SKM-1 treated with dmso at 0.1 percent for 144 hours (cell line): Measurements from ENCODE around the gene TMEM40.
"Not testable (repeated sequence)": the region's sequence is repeated elsewhere in the genome, so short reads cannot be mapped to it uniquely, and the experiment has no call there.

ENCODE experiments used
- DNase-seq: peaks from one replicate; lab custom pipeline; 2025; ENCODE audit not compliant: unreplicated experiment; lab: John Stamatoyannopoulos, UW

The TMEM40 gene

GRCh38 chr3:12777171-12777570, 18.1 kb upstream of the TMEM40 start:
- DNase-seq = no peak

- DNase-seq = not testable (repeated sequence)
Measured at GRCh38 chr3:12775970-12776369, 16.9 kb upstream of the TMEM40 start.

GRCh38 chr3:12775226-12775625, 16.2 kb upstream of the TMEM40 start:
- no peak for DNase-seq

GRCh38 chr3:12774619-12775018, 15.6 kb upstream of the TMEM40 start:
- no peak for DNase-seq

GRCh38 chr3:12773710-12774086, 14.6 kb upstream of the TMEM40 start:
- DNase-seq = no peak

GRCh38 chr3:12773030-12773709, 14.1 kb upstream of the TMEM40 start:
- DNase-seq = no peak

GRCh38 chr3:12772462-12772861, 13.4 kb upstream of the TMEM40 start:
- no peak for DNase-seq

- no peak for DNase-seq
Measured at GRCh38 chr3:12771236-12771635, 12.2 kb upstream of the TMEM40 start.

- DNase-seq = no peak
Measured at GRCh38 chr3:12769761-12770160, 10.7 kb upstream of the TMEM40 start.

GRCh38 chr3:12768579-12769527, 9.8 kb upstream of the TMEM40 start:
- no peak for DNase-seq

- no peak for DNase-seq
Measured at GRCh38 chr3:12766541-12766940, 7.5 kb upstream of the TMEM40 start.

GRCh38 chr3:12764171-12764776, 5.2 kb upstream of the TMEM40 start:
- DNase-seq = no peak

- DNase-seq = no peak
Measured at GRCh38 chr3:12759693-12760565, 870 bp upstream of the TMEM40 start.

- DNase-seq = no peak
Measured at GRCh38 chr3:12758025-12758781, 856 bp downstream of the TMEM40 start.

GRCh38 chr3:12756635-12757034, 2.4 kb downstream of the TMEM40 start:
- DNase-seq = no peak

GRCh38 chr3:12756175-12756574, 2.9 kb downstream of the TMEM40 start:
- DNase-seq = no peak

- no peak for DNase-seq
Measured at GRCh38 chr3:12755754-12756153, 3.3 kb downstream of the TMEM40 start.

- DNase-seq = no peak
Measured at GRCh38 chr3:12754313-12754712, 4.7 kb downstream of the TMEM40 start.

- no peak for DNase-seq
Measured at GRCh38 chr3:12753275-12754028, 5.6 kb downstream of the TMEM40 start.
